ENCODE measurements around the gene RIN2.

GRCh38 chr20:19760371-19760721, 2.3 kb downstream of the RIN2 start:
- TF ChIP-seq CTCF (IDR thresholded peaks at IDR 0.05; ENCODE audit: low read depth, low read length) = no peak
- no peak for TF ChIP-seq EZH2phosphoT487 (IDR thresholded peaks at IDR 0.05; ENCODE audit: low read depth)

All from OCI-LY3 (cell line).